Measurements from ENCODE around the gene RNF10. TPM values are rescaled to one million over a fixed set of nuclear protein-coding genes. Genes with fewer than 3 reads are reported as not detected.

Gene RNF10
- polyA plus RNA-seq, 1 of the 3 experiments (the other 2 are of a cell fraction), result 118 TPM

DNA sequence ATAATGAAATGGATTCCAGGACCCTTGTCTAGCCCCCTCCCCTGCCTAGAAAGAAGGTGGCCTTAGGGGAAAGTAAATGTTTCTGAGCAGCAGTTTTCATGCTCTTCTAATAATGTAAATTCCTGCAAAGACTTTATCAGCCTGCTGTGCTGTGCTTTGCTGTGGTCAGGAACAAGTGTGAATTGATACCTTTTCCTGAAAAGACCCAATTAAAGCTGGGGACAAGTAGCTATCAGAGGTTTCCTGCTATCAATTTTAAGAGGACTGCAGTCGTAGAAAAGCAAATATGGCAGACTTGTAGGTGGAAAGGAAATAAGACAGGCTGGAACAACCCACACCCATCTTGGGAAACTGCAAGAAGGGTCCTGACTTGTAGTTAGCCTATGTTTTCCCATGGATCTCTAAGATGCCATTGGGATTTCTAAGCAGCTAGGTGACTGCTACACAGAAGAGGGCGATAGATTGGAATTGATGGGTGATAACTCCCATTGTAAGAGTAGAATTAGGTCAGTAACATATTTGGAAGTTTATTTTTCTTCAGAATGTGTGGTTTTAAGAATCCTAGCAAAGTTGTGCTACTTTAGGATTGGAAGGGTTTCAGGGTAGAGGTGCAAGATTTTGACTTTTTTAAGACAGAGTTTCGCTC, 35.2 kb upstream of the RNF10 start:
- Histone ChIP-seq H3K4me1 (ENCODE audit: control insufficient read depth in 1 of 2, insufficient read depth in 2 of 2, low read depth in 1 of 2, low read length in 1 of 2) (peaks cover 0 to 11% of the 10 kb centered on the region in 2 experiments; a peak in 2 of 4 replicates), H3K9me2 (no peaks in the 10 kb centered on the region), H3K36me3 (replicated peaks in 1 of 2; ENCODE audit: control insufficient read depth in 1 of 2, insufficient read depth in 2 of 2, low read length in 1 of 2) (peaks cover 30 to 40% of the 10 kb centered on the region in 2 experiments), H3K4me2 (0 out of 2 replicates have a peak overlapping the region, but pooled peaks have one; percentile 81), H3K9me3 (no peaks in the 10 kb centered on the region), H3K27ac (ENCODE audit: low read depth in 2 of 2, low read length in 1 of 2) (no peak overlapping the region), H3K79me2 (ENCODE audit: insufficient read depth) (peaks cover 49% of the 10 kb centered on the region), H3F3A (replicated peaks; ENCODE audit: insufficient read depth) (peaks cover 28% of the 10 kb centered on the region), H3K9ac (no peak overlapping the region), H2AFZ (ENCODE audit: low read depth) (no peak overlapping the region), H3K27me3 (ENCODE audit: insufficient read depth) (no peaks in the 10 kb centered on the region), H3K4me3 (ENCODE audit: low read depth in 2 of 2, low read length in 1 of 2) (no peak overlapping the region), H4K20me1 (ENCODE audit: insufficient read depth) (peaks cover 25% of the 10 kb centered on the region)
- DNase-seq, result no peak
- TF ChIP-seq, protein P1, sequence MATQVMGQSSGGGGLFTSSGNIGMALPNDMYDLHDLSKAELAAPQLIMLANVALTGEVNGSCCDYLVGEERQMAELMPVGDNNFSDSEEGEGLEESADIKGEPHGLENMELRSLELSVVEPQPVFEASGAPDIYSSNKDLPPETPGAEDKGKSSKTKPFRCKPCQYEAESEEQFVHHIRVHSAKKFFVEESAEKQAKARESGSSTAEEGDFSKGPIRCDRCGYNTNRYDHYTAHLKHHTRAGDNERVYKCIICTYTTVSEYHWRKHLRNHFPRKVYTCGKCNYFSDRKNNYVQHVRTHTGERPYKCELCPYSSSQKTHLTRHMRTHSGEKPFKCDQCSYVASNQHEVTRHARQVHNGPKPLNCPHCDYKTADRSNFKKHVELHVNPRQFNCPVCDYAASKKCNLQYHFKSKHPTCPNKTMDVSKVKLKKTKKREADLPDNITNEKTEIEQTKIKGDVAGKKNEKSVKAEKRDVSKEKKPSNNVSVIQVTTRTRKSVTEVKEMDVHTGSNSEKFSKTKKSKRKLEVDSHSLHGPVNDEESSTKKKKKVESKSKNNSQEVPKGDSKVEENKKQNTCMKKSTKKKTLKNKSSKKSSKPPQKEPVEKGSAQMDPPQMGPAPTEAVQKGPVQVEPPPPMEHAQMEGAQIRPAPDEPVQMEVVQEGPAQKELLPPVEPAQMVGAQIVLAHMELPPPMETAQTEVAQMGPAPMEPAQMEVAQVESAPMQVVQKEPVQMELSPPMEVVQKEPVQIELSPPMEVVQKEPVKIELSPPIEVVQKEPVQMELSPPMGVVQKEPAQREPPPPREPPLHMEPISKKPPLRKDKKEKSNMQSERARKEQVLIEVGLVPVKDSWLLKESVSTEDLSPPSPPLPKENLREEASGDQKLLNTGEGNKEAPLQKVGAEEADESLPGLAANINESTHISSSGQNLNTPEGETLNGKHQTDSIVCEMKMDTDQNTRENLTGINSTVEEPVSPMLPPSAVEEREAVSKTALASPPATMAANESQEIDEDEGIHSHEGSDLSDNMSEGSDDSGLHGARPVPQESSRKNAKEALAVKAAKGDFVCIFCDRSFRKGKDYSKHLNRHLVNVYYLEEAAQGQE (IDR thresholded peaks at IDR 0.05; ENCODE audit: low read depth, low read length), result no peak
- TF ChIP-seq RAD21 (IDR thresholded peaks at IDR 0.05; ENCODE audit: low read length), result no peak
- TF ChIP-seq PBX3 (IDR thresholded peaks at IDR 0.05), result no peak
- no peak for TF ChIP-seq MXI1 (IDR thresholded peaks at IDR 0.05; ENCODE audit: low read depth, low read length)
- TF ChIP-seq RCOR1 (IDR thresholded peaks at IDR 0.05; ENCODE audit: low read length), result no peak
- TF ChIP-seq FOXJ3 (CRISPR knock-in tag; IDR thresholded peaks at IDR 0.05), result no peak
- TF ChIP-seq RXRA (IDR thresholded peaks at IDR 0.05; ENCODE audit: borderline replicate concordance, low read depth), result no peak
- TF ChIP-seq CHD2 (IDR thresholded peaks at IDR 0.05; ENCODE audit: low read length, partially characterized antibody), result no peak
- TF ChIP-seq GATA2 (CRISPR knock-in tag; IDR thresholded peaks at IDR 0.05), result no peak
- TF ChIP-seq GABPA (IDR thresholded peaks at IDR 0.05; ENCODE audit: low read depth), result no peak
- no peak for TF ChIP-seq POLR2AphosphoS5 (IDR thresholded peaks at IDR 0.05; ENCODE audit: low read depth, low read length)
- WGBS (ENCODE audit: low lambda C conversion rate), result 96% methylated on average over 3 of the region's 3 CpGs
- ChIA-PET POLR2A (interaction anchor here (0.6 kb wide), 1 partner anchor 23 kb away, joined by 3 read pairs; no protein-coding TSS in a partner anchor), CTCF (interaction anchor here (1.2 to 1.6 kb wide), 2 partner anchors 30 to 36 kb away, joined by 3 to 6 read pairs; no protein-coding TSS in a partner anchor)

DNA sequence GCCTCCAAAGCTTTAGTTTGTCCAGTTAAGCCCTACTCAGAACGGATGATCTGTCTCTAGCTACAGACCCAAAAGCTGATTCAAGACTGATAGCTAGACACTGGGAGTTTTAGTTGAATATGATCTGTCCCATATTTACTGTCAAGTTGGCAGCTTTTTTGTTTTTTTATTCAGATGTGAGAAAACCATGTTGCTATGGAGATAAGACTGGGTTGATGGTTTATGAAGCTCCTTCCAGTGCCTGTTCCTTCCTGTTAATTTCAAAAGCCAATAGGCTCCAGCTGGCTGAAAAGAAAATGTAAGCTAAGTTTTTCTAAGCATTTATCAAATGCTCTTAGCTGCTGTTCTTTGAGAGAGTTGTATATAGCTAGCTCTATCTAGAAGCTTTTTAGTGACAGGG, 33.6 kb upstream of the RNF10 start:
- peaks cover 25% of the 10 kb centered on the region for H4K20me1 ChIP-seq (ENCODE audit: insufficient read depth)
- TF ChIP-seq SMC3 (IDR thresholded peaks at IDR 0.05; ENCODE audit: low read depth, low read length), result no peak
- no peak for TF ChIP-seq IRF3 (IDR thresholded peaks at IDR 0.05; ENCODE audit: low read depth, low read length)
- no peak for TF ChIP-seq FOXJ3 (CRISPR knock-in tag; IDR thresholded peaks at IDR 0.05)
- TF ChIP-seq, protein P2, sequence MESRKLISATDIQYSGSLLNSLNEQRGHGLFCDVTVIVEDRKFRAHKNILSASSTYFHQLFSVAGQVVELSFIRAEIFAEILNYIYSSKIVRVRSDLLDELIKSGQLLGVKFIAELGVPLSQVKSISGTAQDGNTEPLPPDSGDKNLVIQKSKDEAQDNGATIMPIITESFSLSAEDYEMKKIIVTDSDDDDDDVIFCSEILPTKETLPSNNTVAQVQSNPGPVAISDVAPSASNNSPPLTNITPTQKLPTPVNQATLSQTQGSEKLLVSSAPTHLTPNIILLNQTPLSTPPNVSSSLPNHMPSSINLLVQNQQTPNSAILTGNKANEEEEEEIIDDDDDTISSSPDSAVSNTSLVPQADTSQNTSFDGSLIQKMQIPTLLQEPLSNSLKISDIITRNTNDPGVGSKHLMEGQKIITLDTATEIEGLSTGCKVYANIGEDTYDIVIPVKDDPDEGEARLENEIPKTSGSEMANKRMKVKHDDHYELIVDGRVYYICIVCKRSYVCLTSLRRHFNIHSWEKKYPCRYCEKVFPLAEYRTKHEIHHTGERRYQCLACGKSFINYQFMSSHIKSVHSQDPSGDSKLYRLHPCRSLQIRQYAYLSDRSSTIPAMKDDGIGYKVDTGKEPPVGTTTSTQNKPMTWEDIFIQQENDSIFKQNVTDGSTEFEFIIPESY (IDR thresholded peaks at IDR 0.05; ENCODE audit: borderline replicate concordance, low read depth), result no peak
- no peak for TF ChIP-seq FOXM1 (IDR thresholded peaks at IDR 0.05; ENCODE audit: low read depth)
- TF ChIP-seq RCOR1 (IDR thresholded peaks at IDR 0.05; ENCODE audit: low read length), result no peak
- no peak for TF ChIP-seq JUND (IDR thresholded peaks at IDR 0.05)
- TF ChIP-seq GATA2 (CRISPR knock-in tag; IDR thresholded peaks at IDR 0.05), result no peak
- no peak for TF ChIP-seq TAF1 (IDR thresholded peaks at IDR 0.05; ENCODE audit: borderline replicate concordance, low read depth, low read length)
- no peaks in the 10 kb centered on the region for H3K9me3 ChIP-seq
- H3K9ac ChIP-seq, result no peak overlapping the region
- ChIA-PET POLR2A (interaction anchor here (1.1 kb wide), 1 partner anchor 31 kb away, joined by 3 read pairs; the partner anchor contains the start of gene SRSF9), CTCF (interaction anchor here (0.5 to 1.6 kb wide), 2 partner anchors 37 to 186 kb away, joined by 3 read pairs; no protein-coding TSS in a partner anchor)
- H3K4me1 ChIP-seq (ENCODE audit: control insufficient read depth in 1 of 2, insufficient read depth in 2 of 2, low read depth in 1 of 2, low read length in 1 of 2), result peaks cover 0 to 5% of the 10 kb centered on the region in 2 experiments; a peak in 2 of 4 replicates
- 100% methylated on average over 1 of the region's 1 CpG for WGBS (ENCODE audit: low lambda C conversion rate)
- H3F3A ChIP-seq (replicated peaks; ENCODE audit: insufficient read depth), result peaks cover 29% of the 10 kb centered on the region
- no peaks in the 10 kb centered on the region for H3K27me3 ChIP-seq (ENCODE audit: insufficient read depth)
- DNase-seq, result no peak
- H2AFZ ChIP-seq (ENCODE audit: low read depth), result no peak overlapping the region
- H3K79me2 ChIP-seq (ENCODE audit: insufficient read depth), result peaks cover 35% of the 10 kb centered on the region
- H3K36me3 ChIP-seq (replicated peaks in 1 of 2; ENCODE audit: control insufficient read depth in 1 of 2, insufficient read depth in 2 of 2, low read length in 1 of 2), result peaks cover 33 to 45% of the 10 kb centered on the region in 2 experiments
- no peak overlapping the region for H3K4me3 ChIP-seq (ENCODE audit: low read depth in 2 of 2, low read length in 1 of 2)
- H3K9me2 ChIP-seq, result no peaks in the 10 kb centered on the region
- H3K4me2 ChIP-seq, result no peak overlapping the region
- no peak overlapping the region; a peak in 1 of 4 replicates for H3K27ac ChIP-seq (ENCODE audit: low read depth in 2 of 2, low read length in 1 of 2)

Data from SK-N-SH (cell line).